T1000 (cell line): ENCODE results near the gene SRC.

ENCODE experiments used
- DNase-seq: peaks from one replicate; lab custom pipeline; 2025; ENCODE audit warnings: mixed read lengths; lab: John Stamatoyannopoulos, UW

The SRC gene

DNA sequence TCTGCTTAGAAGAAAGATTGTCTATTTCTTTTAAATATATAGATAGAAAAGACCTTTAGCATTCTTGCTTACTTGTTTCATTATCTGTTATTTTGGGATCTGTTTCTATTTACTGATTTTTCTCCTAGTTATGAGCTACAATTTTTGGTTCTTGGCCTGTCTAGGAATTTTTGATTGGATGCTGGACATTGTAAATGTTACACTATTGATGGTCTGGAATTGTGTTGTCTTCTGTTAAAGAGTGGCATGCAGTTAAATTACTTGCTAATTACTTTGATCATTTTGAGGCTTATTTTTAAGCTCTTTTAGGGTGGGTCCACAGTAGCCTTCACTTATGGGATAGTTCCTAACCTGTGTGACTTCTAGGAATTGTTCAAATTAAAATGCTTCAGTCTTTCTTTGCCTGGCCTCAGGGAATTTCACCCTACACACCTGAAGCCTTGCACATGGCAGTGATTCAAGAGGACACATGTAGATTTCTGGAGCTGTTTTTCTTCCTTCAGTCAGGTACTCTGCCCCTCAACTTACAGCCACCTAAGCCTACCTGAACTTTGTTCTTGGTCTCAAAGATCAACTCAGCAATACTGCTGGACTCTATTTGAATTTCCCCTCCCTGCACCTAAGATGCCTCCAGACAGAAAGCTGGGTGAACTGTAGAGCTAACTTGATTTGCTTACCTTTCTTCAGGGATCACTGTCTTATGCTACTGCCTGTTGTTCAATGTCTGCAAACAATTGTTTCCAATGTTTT, 108.9 kb downstream of the SRC start:
- DNase-seq = no peak
